Esophagus (tissue), 2 donors: ENCODE results near the gene LY6G5B. TPM values are rescaled to one million over a fixed set of nuclear protein-coding genes. Genes with fewer than 3 reads are reported as not detected.

Source experiments
- H3K27ac ChIP-seq, 2 donors: one replicate each; pipeline ENCODE4 v1.5.1; 2013; ENCODE audit warnings: low read depth in 2 of 2, mild to moderate bottlenecking in 2 of 2, inconsistent platforms in 1 of 2, low read length in 1 of 2, moderate library complexity in 1 of 2
- H3K27me3 ChIP-seq, 2 donors: one replicate each; pipeline ENCODE4 v1.6.1; 2013; ENCODE audit warnings: low read length in 2 of 2, control low read depth in 1 of 2, mild to moderate bottlenecking in 1 of 2; ENCODE audit not compliant: insufficient read depth in 2 of 2, control insufficient read depth in 1 of 2
- H3K36me3 ChIP-seq, 2 donors: one replicate each; pipeline ENCODE4 v1.6.1; 2013; ENCODE audit warnings: low read length in 1 of 2; ENCODE audit not compliant: control insufficient read depth in 2 of 2, insufficient read depth in 2 of 2
- H3K4me1 ChIP-seq, 2 donors: one replicate each; pipeline ENCODE4 v1.6.1; 2013; ENCODE audit warnings: low read length in 1 of 2; ENCODE audit not compliant: control insufficient read depth in 2 of 2, insufficient read depth in 2 of 2
- H3K4me3 ChIP-seq, 2 donors: one replicate each; pipeline ENCODE4 v1.5.1; 2013; ENCODE audit warnings: low read length in 2 of 2, mild to moderate bottlenecking in 2 of 2, low read depth in 1 of 2, moderate library complexity in 1 of 2
- H3K9me3 ChIP-seq, 2 donors: one replicate each; pipeline ENCODE4 v1.6.1; 2013; ENCODE audit warnings: mild to moderate bottlenecking in 2 of 2, low read depth in 1 of 2, low read length in 1 of 2, moderate library complexity in 1 of 2; ENCODE audit not compliant: control insufficient read depth in 2 of 2, insufficient read depth in 1 of 2
- WGBS, 2 donors: extraction: QIAGEN DNeasy Blood & Tissue Kit; methylation state at CpG; one replicate each; pipeline ENCODE4 v1.1.7; 2013; 5-methylcytosine and 5-hydroxymethylcytosine counted together
- polyA plus RNA-seq, 2 donors: library from polyadenylated mRNA; stranded (reverse); fragments of 200-250 nt; gene quantifications; one replicate each; pipeline ENCODE4 v1.2.3, GENCODE V29; 2013
- donor health status: healthy with polysubstance abuse.
- donor health status: Bipolar disorder and iron deficiency.

The LY6G5B gene
- polyA plus RNA-seq = 1 to 10 TPM; 5.3 to 7.4 TPM

DNA sequence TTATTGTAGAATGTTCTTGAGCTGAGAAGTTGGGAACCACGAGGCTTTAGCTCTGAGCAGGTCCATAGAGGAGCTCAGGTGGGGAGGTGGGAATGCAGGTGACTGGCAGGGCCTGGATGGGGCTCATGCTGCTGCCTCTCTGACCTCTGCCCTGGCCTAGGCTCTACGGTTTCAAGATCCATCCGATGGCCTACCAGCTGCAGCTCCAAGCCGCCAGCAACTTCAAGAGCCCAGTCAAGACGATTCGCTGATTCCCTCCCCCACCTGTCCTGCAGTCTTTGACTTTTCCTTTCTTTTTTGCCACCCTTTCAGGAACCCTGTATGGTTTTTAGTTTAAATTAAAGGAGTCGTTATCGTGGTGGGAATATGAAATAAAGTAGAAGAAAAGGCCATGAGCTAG lies at the start of gene LY6G5B:
Gene LY6G5B, plus strand, starts transcription at position 301 of the 400 bp plus-strand sequence. CDS start 975 bp downstream, outside the sequence.
- 84 to 87% methylated on average over 8 of the region's 8 CpGs for WGBS, 2 donors
- H3K36me3 ChIP-seq = peaks cover 28 to 45% of the 10 kb centered on the region in 2 donors
- H3K9me3 ChIP-seq = no peaks in the 10 kb centered on the region
- no peak within 1 kb of the TSS for H3K27ac ChIP-seq
- no peak within 1 kb of the TSS for H3K4me3 ChIP-seq
- H3K4me1 ChIP-seq = peaks cover 2 to 7% of the 10 kb centered on the region in 2 donors
- no peaks in the 10 kb centered on the region for H3K27me3 ChIP-seq

DNA sequence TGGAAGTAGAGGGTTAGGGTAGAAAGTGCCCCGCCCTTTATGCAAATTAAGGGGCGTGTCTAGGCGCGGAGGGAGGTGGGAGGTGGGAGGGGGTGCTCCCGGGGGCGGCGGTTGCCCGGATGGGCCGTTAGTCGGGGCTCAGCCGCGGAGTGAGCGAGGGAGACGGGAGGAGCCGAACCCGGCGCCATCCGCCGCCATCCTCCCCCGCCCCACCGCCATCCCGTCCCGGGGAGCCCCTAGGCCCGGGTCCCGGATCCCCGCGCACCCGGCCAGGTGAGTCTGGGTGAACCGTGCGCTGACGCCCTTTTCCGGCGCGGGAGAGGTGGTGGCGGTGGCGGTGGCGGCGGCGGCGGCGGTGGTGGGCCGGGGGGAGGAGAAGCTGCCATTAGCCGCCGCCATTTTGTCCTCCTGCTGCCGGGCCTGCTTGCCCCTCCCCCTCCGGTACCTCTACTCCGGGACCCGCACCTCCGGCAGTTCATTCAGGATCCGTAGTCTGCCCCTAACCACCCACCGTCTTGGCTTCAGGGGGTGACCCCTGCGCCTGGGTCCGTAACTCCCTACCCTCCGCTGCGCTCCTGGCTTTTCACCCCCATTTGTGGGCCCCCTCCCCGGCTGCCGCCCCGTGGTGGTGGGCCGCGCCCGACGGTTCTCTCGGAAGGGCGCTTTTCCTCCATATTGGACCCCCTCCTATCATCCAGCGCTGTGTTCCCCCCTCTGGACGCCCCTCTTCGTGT lies 49.0 kb upstream of the LY6G5B start, which contains the start of gene PRRC2A:
Gene PRRC2A, plus strand, starts transcription at position 130 of the 734 bp plus-strand sequence. CDS start 2,075 bp downstream, outside the sequence.
- peak within 1 kb of the TSS; percentile 99 to 100 for H3K27ac ChIP-seq
- no peaks in the 10 kb centered on the region for H3K27me3 ChIP-seq
- peak within 1 kb of the TSS; percentile 71 to 87 for H3K4me3 ChIP-seq
- no peaks in the 10 kb centered on the region for H3K4me1 ChIP-seq
- WGBS, 2 donors = 0% methylated on average over 36 to 66 of the region's 67 CpGs
- no peaks in the 10 kb centered on the region for H3K9me3 ChIP-seq
- H3K36me3 ChIP-seq = peaks cover 13 to 17% of the 10 kb centered on the region in 2 donors

GRCh38 chr6:31621320-31621939 lies 48.3 kb upstream of the LY6G5B start:
- H3K4me1 ChIP-seq = no peaks in the 10 kb centered on the region
- 7 to 8% methylated on average over 15 of the region's 15 CpGs for whole genome bisulfite sequencing, 2 donors
- no peaks in the 10 kb centered on the region for H3K9me3 ChIP-seq

GRCh38 chr6:31621991-31622390 lies 47.8 kb upstream of the LY6G5B start:
- H3K4me3 ChIP-seq = peak overlapping the region in 1 of 2 donors; percentile 71
- H3K4me1 ChIP-seq = no peaks in the 10 kb centered on the region
- peaks cover 18 to 25% of the 10 kb centered on the region in 2 donors for H3K36me3 ChIP-seq
- no peaks in the 10 kb centered on the region for H3K27me3 ChIP-seq
- no peaks in the 10 kb centered on the region for H3K9me3 ChIP-seq
- 18% methylated on average over 4 of the region's 4 CpGs for WGBS, 2 donors
- peak overlapping the region; percentile 89 to 99 for H3K27ac ChIP-seq

More at GRCh38 chr6:31621320-31621939, 48.3 kb upstream of the LY6G5B start:
- Histone ChIP-seq H3K4me3 (peak overlapping the region; percentile 71 to 87), H3K36me3 (peaks cover 16 to 20% of the 10 kb centered on the region in 2 donors), H3K27ac (peak overlapping the region; percentile 93 to 99), H3K27me3 (no peaks in the 10 kb centered on the region)

DNA sequence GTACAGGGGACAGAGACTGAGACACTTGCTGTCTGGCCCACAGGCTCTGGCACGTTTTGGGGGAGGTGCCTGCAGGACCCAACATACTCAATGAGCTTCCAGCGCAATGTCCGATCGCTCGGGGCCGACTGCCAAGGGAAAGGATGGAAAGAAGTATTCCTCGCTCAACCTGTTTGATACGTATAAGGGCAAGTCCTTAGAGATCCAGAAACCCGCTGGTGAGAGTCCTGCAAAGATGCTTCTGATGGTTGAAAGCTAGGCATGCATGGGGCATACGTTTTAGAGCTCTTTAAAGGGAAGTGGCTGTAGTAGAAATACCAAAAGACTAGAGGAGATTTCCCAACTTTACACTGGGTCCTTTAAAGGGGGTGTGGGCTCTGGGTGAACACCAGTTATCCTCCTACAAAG lies 47.1 kb upstream of the LY6G5B start:
- WGBS, 2 donors = 32 to 41% methylated on average over 10 of the region's 10 CpGs
- Histone ChIP-seq H3K27me3 (no peaks in the 10 kb centered on the region), H3K4me3 (peak overlapping the region in 1 of 2 donors; percentile 71), H3K27ac (peak overlapping the region; percentile 71 to 99), H3K9me3 (no peaks in the 10 kb centered on the region), H3K4me1 (no peaks in the 10 kb centered on the region), H3K36me3 (peaks cover 24 to 32% of the 10 kb centered on the region in 2 donors)

DNA sequence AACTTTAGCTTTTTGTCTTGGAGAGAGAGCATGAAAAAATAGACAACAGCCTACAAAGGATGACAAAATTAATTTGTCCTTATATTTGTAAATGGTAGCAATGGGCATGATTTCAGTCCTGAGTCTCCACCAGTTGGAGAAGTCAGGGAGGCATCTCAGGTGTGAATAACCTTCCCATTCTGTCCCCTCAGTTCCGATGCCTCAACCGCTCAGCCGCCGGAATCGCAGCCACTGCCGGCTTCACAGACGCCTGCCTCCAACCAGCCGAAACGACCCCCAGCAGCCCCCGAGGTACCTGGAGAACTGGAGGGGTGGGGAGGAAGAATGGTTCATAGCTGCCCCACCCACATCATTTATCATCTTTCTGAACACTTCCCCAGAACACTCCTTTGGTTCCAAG lies 45.7 kb upstream of the LY6G5B start:
- Histone ChIP-seq H3K27ac (no peak overlapping the region), H3K9me3 (no peaks in the 10 kb centered on the region), H3K4me3 (no peak overlapping the region), H3K27me3 (no peaks in the 10 kb centered on the region), H3K4me1 (no peaks in the 10 kb centered on the region), H3K36me3 (peaks cover 29 to 38% of the 10 kb centered on the region in 2 donors)
- 82 to 86% methylated on average over 10 of the region's 10 CpGs for WGBS, 2 donors

- Histone ChIP-seq H3K27me3 (no peaks in the 10 kb centered on the region), H3K4me3 (no peak overlapping the region), H3K27ac (no peak overlapping the region), H3K9me3 (no peaks in the 10 kb centered on the region), H3K36me3 (peaks cover 40 to 57% of the 10 kb centered on the region in 2 donors), H3K4me1 (no peaks in the 10 kb centered on the region)
- 88 to 91% methylated on average over 10 of the region's 10 CpGs for WGBS, 2 donors
These were observed 42.8 kb upstream of the LY6G5B start for GRCh38 chr6:31626952-31627351.

GRCh38 chr6:31627690-31628287 lies 42.0 kb upstream of the LY6G5B start:
- Histone ChIP-seq H3K27ac (no peak overlapping the region), H3K27me3 (no peaks in the 10 kb centered on the region), H3K9me3 (no peaks in the 10 kb centered on the region), H3K4me1 (no peaks in the 10 kb centered on the region), H3K36me3 (peaks cover 40 to 65% of the 10 kb centered on the region in 2 donors), H3K4me3 (no peak overlapping the region)
- 96% methylated on average over 19 of the region's 19 CpGs for WGBS, 2 donors

DNA sequence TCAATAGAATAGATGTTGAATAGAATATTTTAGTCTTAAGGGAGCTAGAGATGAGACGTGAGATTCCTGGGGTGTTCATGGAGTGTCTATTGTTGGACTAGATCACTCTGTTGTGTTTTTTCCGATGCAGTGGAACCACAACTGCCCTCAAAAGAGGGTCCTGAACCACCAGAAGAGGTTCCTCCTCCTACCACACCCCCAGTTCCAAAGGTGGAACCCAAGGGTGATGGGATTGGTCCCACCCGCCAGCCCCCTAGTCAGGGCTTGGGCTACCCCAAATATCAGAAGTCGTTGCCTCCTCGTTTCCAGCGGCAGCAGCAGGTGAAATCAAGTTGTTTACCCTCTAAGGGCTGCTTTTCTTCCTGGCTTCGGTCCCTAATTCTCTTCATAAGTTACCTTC lies 40.8 kb upstream of the LY6G5B start:
- H3K27me3 ChIP-seq = no peaks in the 10 kb centered on the region
- WGBS, 2 donors = 89 to 91% methylated on average over 7 of the region's 7 CpGs
- H3K4me1 ChIP-seq = no peaks in the 10 kb centered on the region
- no peak overlapping the region for H3K27ac ChIP-seq
- H3K4me3 ChIP-seq = no peak overlapping the region
- peaks cover 43 to 66% of the 10 kb centered on the region in 2 donors for H3K36me3 ChIP-seq
- no peaks in the 10 kb centered on the region for H3K9me3 ChIP-seq
